Measurements from ENCODE around the gene AKT3.
"Not testable (repeated sequence)": the region's sequence is repeated elsewhere in the genome, so short reads cannot be mapped to it uniquely, and the experiment has no call there.

The AKT3 gene

GRCh38 chr1:243827206-243827605 is 22.8 kb downstream of the AKT3 start:
- Histone ChIP-seq H4K20me1 (ENCODE audit: insufficient read depth, low read length) (no peaks in the 10 kb centered on the region), H2AFZ (ENCODE audit: low read length) (no peak overlapping the region), H3K4me2 (ENCODE audit: low read depth, low read length) (peak overlapping the region; percentile 3; the same call in 1 of the 2 replicates), H3K9me2 (replicated peaks; ENCODE audit: insufficient read depth, low read length) (no peaks in the 10 kb centered on the region), H3K9me3 (replicated peaks; ENCODE audit: insufficient read depth, low read length) (no peaks in the 10 kb centered on the region), H3K4me1 (ENCODE audit: low read length) (no peaks in the 10 kb centered on the region), H3K9ac (ENCODE audit: low read length) (no peak overlapping the region), H3K36me3 (replicated peaks; ENCODE audit: insufficient read depth, low read length) (no peaks in the 10 kb centered on the region), H3F3A (ENCODE audit: insufficient read depth, low read length) (no peaks in the 10 kb centered on the region), H3K79me2 (ENCODE audit: low read length) (no peaks in the 10 kb centered on the region), H3K4me3 (ENCODE audit: low read length) (no peak overlapping the region), H3K27ac (ENCODE audit: low read length) (no peak overlapping the region), H3K27me3 (replicated peaks; ENCODE audit: insufficient read depth, low read length) (no peaks in the 10 kb centered on the region)
- DNase-seq, result no peak
- TF ChIP-seq EZH2 (optimal IDR thresholded peaks at IDR 0.05; ENCODE audit: low read depth, low read length) (no peak), EZH2phosphoT487 (IDR thresholded peaks at IDR 0.05; ENCODE audit: low read length) (no peak)
- TF ChIP-seq, protein P1, sequence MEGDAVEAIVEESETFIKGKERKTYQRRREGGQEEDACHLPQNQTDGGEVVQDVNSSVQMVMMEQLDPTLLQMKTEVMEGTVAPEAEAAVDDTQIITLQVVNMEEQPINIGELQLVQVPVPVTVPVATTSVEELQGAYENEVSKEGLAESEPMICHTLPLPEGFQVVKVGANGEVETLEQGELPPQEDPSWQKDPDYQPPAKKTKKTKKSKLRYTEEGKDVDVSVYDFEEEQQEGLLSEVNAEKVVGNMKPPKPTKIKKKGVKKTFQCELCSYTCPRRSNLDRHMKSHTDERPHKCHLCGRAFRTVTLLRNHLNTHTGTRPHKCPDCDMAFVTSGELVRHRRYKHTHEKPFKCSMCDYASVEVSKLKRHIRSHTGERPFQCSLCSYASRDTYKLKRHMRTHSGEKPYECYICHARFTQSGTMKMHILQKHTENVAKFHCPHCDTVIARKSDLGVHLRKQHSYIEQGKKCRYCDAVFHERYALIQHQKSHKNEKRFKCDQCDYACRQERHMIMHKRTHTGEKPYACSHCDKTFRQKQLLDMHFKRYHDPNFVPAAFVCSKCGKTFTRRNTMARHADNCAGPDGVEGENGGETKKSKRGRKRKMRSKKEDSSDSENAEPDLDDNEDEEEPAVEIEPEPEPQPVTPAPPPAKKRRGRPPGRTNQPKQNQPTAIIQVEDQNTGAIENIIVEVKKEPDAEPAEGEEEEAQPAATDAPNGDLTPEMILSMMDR (IDR thresholded peaks at IDR 0.05; ENCODE audit: low read length), result no peak

DNA sequence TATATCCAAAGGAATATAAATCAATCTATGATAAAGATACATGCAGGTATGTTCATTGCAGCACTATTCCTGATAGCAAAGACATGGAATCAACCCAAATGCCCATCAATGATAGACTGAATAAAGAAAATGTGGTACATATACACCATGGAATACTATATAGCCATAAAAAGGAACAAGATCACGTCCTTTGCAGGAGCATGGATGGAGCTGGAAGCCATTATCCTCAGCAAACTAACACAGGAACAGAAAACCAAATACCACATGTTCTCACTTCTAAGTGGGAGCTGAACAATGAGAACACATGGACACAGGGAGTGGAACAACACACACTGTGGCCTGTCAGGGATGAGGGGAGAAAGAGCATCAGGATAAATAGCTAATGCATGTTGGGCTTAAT is 25.1 kb downstream of the AKT3 start:
- not testable (repeated sequence) for H3K9ac ChIP-seq (ENCODE audit: low read length); H3K27me3 ChIP-seq (replicated peaks; ENCODE audit: insufficient read depth, low read length); H3K4me3 ChIP-seq (ENCODE audit: low read length); DNase-seq; H3K9me2 ChIP-seq (replicated peaks; ENCODE audit: insufficient read depth, low read length); H3F3A ChIP-seq (ENCODE audit: insufficient read depth, low read length); H3K36me3 ChIP-seq (replicated peaks; ENCODE audit: insufficient read depth, low read length); H3K79me2 ChIP-seq (ENCODE audit: low read length); H3K27ac ChIP-seq (ENCODE audit: low read length); H3K9me3 ChIP-seq (replicated peaks; ENCODE audit: insufficient read depth, low read length); H2AFZ ChIP-seq (ENCODE audit: low read length); H4K20me1 ChIP-seq (ENCODE audit: insufficient read depth, low read length); H3K4me1 ChIP-seq (ENCODE audit: low read length); H3K4me2 ChIP-seq (ENCODE audit: low read depth, low read length)

- H4K20me1 ChIP-seq (ENCODE audit: insufficient read depth, low read length), result no peaks in the 10 kb centered on the region
- no peaks in the 10 kb centered on the region for H3K27me3 ChIP-seq (replicated peaks; ENCODE audit: insufficient read depth, low read length)
- no peak overlapping the region for H3K4me3 ChIP-seq (ENCODE audit: low read length)
- DNase-seq, result no peak
- H3F3A ChIP-seq (ENCODE audit: insufficient read depth, low read length), result no peaks in the 10 kb centered on the region
- H2AFZ ChIP-seq (ENCODE audit: low read length), result no peak overlapping the region
- H3K4me2 ChIP-seq (ENCODE audit: low read depth, low read length), result no peak overlapping the region
- H3K79me2 ChIP-seq (ENCODE audit: low read length), result no peaks in the 10 kb centered on the region
- TF ChIP-seq, protein P1 (IDR thresholded peaks at IDR 0.05; ENCODE audit: low read length), result no peak
- TF ChIP-seq EZH2phosphoT487 (IDR thresholded peaks at IDR 0.05; ENCODE audit: low read length) (no peak), EZH2 (optimal IDR thresholded peaks at IDR 0.05; ENCODE audit: low read depth, low read length) (no peak)
- no peaks in the 10 kb centered on the region for H3K36me3 ChIP-seq (replicated peaks; ENCODE audit: insufficient read depth, low read length)
- no peaks in the 10 kb centered on the region for H3K4me1 ChIP-seq (ENCODE audit: low read length)
- no peak overlapping the region for H3K27ac ChIP-seq (ENCODE audit: low read length)
- no peak overlapping the region for H3K9ac ChIP-seq (ENCODE audit: low read length)
- H3K9me3 ChIP-seq (replicated peaks; ENCODE audit: insufficient read depth, low read length), result no peaks in the 10 kb centered on the region
- no peaks in the 10 kb centered on the region for H3K9me2 ChIP-seq (replicated peaks; ENCODE audit: insufficient read depth, low read length)
Observed at GRCh38 chr1:243821177-243821680, 28.8 kb downstream of the AKT3 start.

GRCh38 chr1:243819438-243819839 is 30.6 kb downstream of the AKT3 start:
- no peak overlapping the region for H3K4me3 ChIP-seq (ENCODE audit: low read length)
- no peaks in the 10 kb centered on the region for H3K9me2 ChIP-seq (replicated peaks; ENCODE audit: insufficient read depth, low read length)
- no peak overlapping the region for H3K27ac ChIP-seq (ENCODE audit: low read length)
- no peaks in the 10 kb centered on the region for H3K79me2 ChIP-seq (ENCODE audit: low read length)
- TF ChIP-seq EZH2 (optimal IDR thresholded peaks at IDR 0.05; ENCODE audit: low read depth, low read length) (no peak), EZH2phosphoT487 (IDR thresholded peaks at IDR 0.05; ENCODE audit: low read length) (no peak)
- TF ChIP-seq, protein P1 (IDR thresholded peaks at IDR 0.05; ENCODE audit: low read length), result no peak
- no peak overlapping the region for H2AFZ ChIP-seq (ENCODE audit: low read length)
- no peaks in the 10 kb centered on the region for H4K20me1 ChIP-seq (ENCODE audit: insufficient read depth, low read length)
- H3K36me3 ChIP-seq (replicated peaks; ENCODE audit: insufficient read depth, low read length), result no peaks in the 10 kb centered on the region
- H3K9ac ChIP-seq (ENCODE audit: low read length), result no peak overlapping the region
- H3K4me1 ChIP-seq (ENCODE audit: low read length), result no peaks in the 10 kb centered on the region
- H3K27me3 ChIP-seq (replicated peaks; ENCODE audit: insufficient read depth, low read length), result no peaks in the 10 kb centered on the region
- H3K9me3 ChIP-seq (replicated peaks; ENCODE audit: insufficient read depth, low read length), result no peaks in the 10 kb centered on the region
- no peak for DNase-seq
- no peaks in the 10 kb centered on the region for H3F3A ChIP-seq (ENCODE audit: insufficient read depth, low read length)
- no peak overlapping the region for H3K4me2 ChIP-seq (ENCODE audit: low read depth, low read length)

All from MM.1S (cell line).